NB4 (cell line): Measurements from ENCODE around the gene RPN1.

Source experiments
- CTCF ChIP-seq: IDR thresholded peaks from one replicate; pipeline ENCODE4 v1.5.1; 2012; ENCODE audit warnings: low read depth, low read length
- MAX ChIP-seq: IDR thresholded peaks from 2 replicates; pipeline ENCODE4 v1.6.1; 2011; ENCODE audit warnings: low read depth, low read length
- MYC ChIP-seq: IDR thresholded peaks from 2 replicates; pipeline ENCODE4 v1.6.1; 2011; ENCODE audit warnings: low read depth, low read length
- POLR2A ChIP-seq: IDR thresholded peaks from 2 replicates; pipeline ENCODE4 v1.6.1; 2011; ENCODE audit warnings: mild to moderate bottlenecking; ENCODE audit not compliant: insufficient read length; ENCODE audit errors: extremely low read depth

- no peak for TF ChIP-seq CTCF
- peak; percentile 83 for TF ChIP-seq POLR2A
- peak; percentile 31; the same call in 1 of the 2 replicates for TF ChIP-seq MYC
- TF ChIP-seq MAX: peak; percentile 34
Measured at GRCh38 chr3:128650096-128651050, at the start of gene RPN1.
